Activated T-helper 2 cell treated with anti-CD3 and anti-CD28 coated beads, Interferon-gamma antibody, Interleukin-2, Interleukin-4, amounts not matched to agents 10 μg/mL and 5 μg/mL and 100 μg/mL, durations not matched to agents 14 hours and 24 hours and 36 hours (primary cell): ENCODE results near the gene MLH1. TPM values are rescaled to one million over a fixed set of nuclear protein-coding genes. Genes with fewer than 3 reads are reported as not detected.

ENCODE experiments used
- DNase-seq: peaks from one replicate; pipeline ENCODE4 v3.0.0; 2021; ENCODE audit warnings: low spot score
- H3K27ac Mint-ChIP-seq: one replicate; pipeline ENCODE4 v1.8.0; 2021; ENCODE audit warnings: mixed read lengths
- H3K27me3 Mint-ChIP-seq: one replicate; pipeline ENCODE4 v1.8.0; 2021; ENCODE audit warnings: low read depth, mixed read lengths
- H3K36me3 Mint-ChIP-seq: one replicate; pipeline ENCODE4 v1.8.0; 2021; ENCODE audit warnings: low read depth, mixed read lengths
- H3K4me1 Mint-ChIP-seq: one replicate; pipeline ENCODE4 v1.8.0; 2021; ENCODE audit warnings: low read depth, mixed read lengths
- H3K4me3 Mint-ChIP-seq: one replicate; pipeline ENCODE4 v1.8.0; 2021; ENCODE audit warnings: low read depth, mild to moderate bottlenecking, moderate library complexity, mixed read lengths
- H3K9me3 Mint-ChIP-seq: one replicate; pipeline ENCODE4 v1.8.0; 2021; ENCODE audit warnings: mixed read lengths
- intact Hi-C: fragments of 100-400 bp; cut with micrococcal nuclease; formaldehyde crosslinking; loops from one replicate; pipeline ENCODE4 v1.15.1; 2023
- total RNA-seq: library from RNA; stranded (reverse); gene quantifications from 2 replicates; pipeline ENCODE4 v1.2.3, GENCODE V29; 2022

Gene MLH1
- total RNA-seq, 1 donor from 2014 or later = 61.9 TPM

- H3K27ac Mint-ChIP-seq = no peak overlapping the region
- no peaks in the 10 kb centered on the region for H3K9me3 Mint-ChIP-seq
Measured at GRCh38 chr3:37087870-37088269, 94.6 kb downstream of the MLH1 start.

GRCh38 chr3:37092484-37092883, 99.2 kb downstream of the MLH1 start:
- no peak overlapping the region for H3K27ac Mint-ChIP-seq
- H3K27me3 Mint-ChIP-seq = no peaks in the 10 kb centered on the region
- no peaks in the 10 kb centered on the region for H3K4me1 Mint-ChIP-seq
- H3K4me3 Mint-ChIP-seq = no peak overlapping the region
- H3K36me3 Mint-ChIP-seq = peaks cover 24% of the 10 kb centered on the region
- no peak for DNase-seq
- no peaks in the 10 kb centered on the region for H3K9me3 Mint-ChIP-seq
- intact Hi-C loops = no loop called here

More at GRCh38 chr3:37087870-37088269, 94.6 kb downstream of the MLH1 start:
- no peak for DNase-seq
- Mint-ChIP-seq H3K36me3 (peaks cover 17% of the 10 kb centered on the region), H3K4me1 (no peaks in the 10 kb centered on the region), H3K4me3 (no peak overlapping the region), H3K27me3 (no peaks in the 10 kb centered on the region)
- intact Hi-C loops = no loop called here

- no peaks in the 10 kb centered on the region for H3K9me3 Mint-ChIP-seq
Measured at GRCh38 chr3:37093481-37093880, 100.2 kb downstream of the MLH1 start.

GRCh38 chr3:37094636-37095035, 101.3 kb downstream of the MLH1 start:
- Mint-ChIP-seq H3K27ac (no peak overlapping the region), H3K9me3 (no peaks in the 10 kb centered on the region), H3K4me1 (no peaks in the 10 kb centered on the region), H3K27me3 (no peaks in the 10 kb centered on the region), H3K4me3 (no peak overlapping the region), H3K36me3 (peaks cover 19% of the 10 kb centered on the region)
- DNase-seq = no peak
- intact Hi-C loops = no loop called here

More at GRCh38 chr3:37093481-37093880, 100.2 kb downstream of the MLH1 start:
- intact Hi-C loops = no loop called here
- Mint-ChIP-seq H3K4me1 (no peaks in the 10 kb centered on the region), H3K4me3 (no peak overlapping the region), H3K27me3 (no peaks in the 10 kb centered on the region), H3K27ac (no peak overlapping the region), H3K36me3 (peaks cover 21% of the 10 kb centered on the region)
- no peak for DNase-seq

- Mint-ChIP-seq H3K27me3 (no peaks in the 10 kb centered on the region), H3K4me1 (no peaks in the 10 kb centered on the region), H3K4me3 (no peak overlapping the region), H3K9me3 (no peaks in the 10 kb centered on the region), H3K27ac (no peak overlapping the region), H3K36me3 (peaks cover 10% of the 10 kb centered on the region)
- no peak for DNase-seq
- intact Hi-C loops = no loop called here
Measured at GRCh38 chr3:37096288-37096687, 103.0 kb downstream of the MLH1 start.

- Mint-ChIP-seq H3K36me3 (peaks cover 11% of the 10 kb centered on the region), H3K4me3 (no peak overlapping the region), H3K27me3 (no peaks in the 10 kb centered on the region), H3K4me1 (no peaks in the 10 kb centered on the region), H3K27ac (no peak overlapping the region), H3K9me3 (no peaks in the 10 kb centered on the region)
- intact Hi-C loops = no loop called here
- DNase-seq = no peak
Measured at GRCh38 chr3:37096975-37097374, 103.7 kb downstream of the MLH1 start.

- H3K36me3 Mint-ChIP-seq = peaks cover 13% of the 10 kb centered on the region
- no peaks in the 10 kb centered on the region for H3K9me3 Mint-ChIP-seq
- H3K27ac Mint-ChIP-seq = no peak overlapping the region
- DNase-seq = no peak
- intact Hi-C loops = no loop called here
- no peaks in the 10 kb centered on the region for H3K4me1 Mint-ChIP-seq
- no peak overlapping the region for H3K4me3 Mint-ChIP-seq
- no peaks in the 10 kb centered on the region for H3K27me3 Mint-ChIP-seq
Measured at GRCh38 chr3:37097776-37098175, 104.5 kb downstream of the MLH1 start.

GRCh38 chr3:37098884-37099283, 105.6 kb downstream of the MLH1 start:
- no peaks in the 10 kb centered on the region for H3K27me3 Mint-ChIP-seq
- intact Hi-C loops = no loop called here
- no peaks in the 10 kb centered on the region for H3K4me1 Mint-ChIP-seq
- peaks cover 7% of the 10 kb centered on the region for H3K36me3 Mint-ChIP-seq
- H3K4me3 Mint-ChIP-seq = no peak overlapping the region
- no peaks in the 10 kb centered on the region for H3K9me3 Mint-ChIP-seq
- DNase-seq = no peak
- H3K27ac Mint-ChIP-seq = no peak overlapping the region

GRCh38 chr3:37099469-37099868, 106.2 kb downstream of the MLH1 start:
- Mint-ChIP-seq H3K27me3 (no peaks in the 10 kb centered on the region), H3K36me3 (peaks cover 6% of the 10 kb centered on the region), H3K4me3 (no peak overlapping the region), H3K9me3 (no peaks in the 10 kb centered on the region), H3K27ac (no peak overlapping the region), H3K4me1 (no peaks in the 10 kb centered on the region)
- DNase-seq = no peak
- intact Hi-C loops = no loop called here

- H3K4me3 Mint-ChIP-seq = no peak overlapping the region
- H3K4me1 Mint-ChIP-seq = no peaks in the 10 kb centered on the region
- no peaks in the 10 kb centered on the region for H3K9me3 Mint-ChIP-seq
- intact Hi-C loops = no loop called here
- H3K27me3 Mint-ChIP-seq = no peaks in the 10 kb centered on the region
- no peak for DNase-seq
- no peak overlapping the region for H3K27ac Mint-ChIP-seq
- H3K36me3 Mint-ChIP-seq = peaks cover 3% of the 10 kb centered on the region
Measured at GRCh38 chr3:37100411-37100810, 107.1 kb downstream of the MLH1 start.

Other genes starting within 250 kb of the MLH1 start
- gene DCLK3, start 229.0 kb upstream of the MLH1 start, total RNA-seq = not detected in 2 replicates
- gene TRANK1, start 48.5 kb upstream of the MLH1 start, total RNA-seq = 1.1 and 1.8 TPM in 2 replicates
- gene EPM2AIP1, start 387 bp upstream of the MLH1 start, total RNA-seq = 17.7 and 20.4 TPM in 2 replicates
- 36.8 and 38.3 TPM in 2 replicates for gene LRRFIP2, start 181.1 kb downstream of the MLH1 start, total RNA-seq
- 40.0 and 41.4 TPM in 2 replicates for gene GOLGA4, start 249.8 kb downstream of the MLH1 start, total RNA-seq